Hematopoietic multipotent progenitor cell treated with erythropoietin and hydrocortisone succinate and interleukin-3 and kit ligand, for 4 days (in vitro differentiated cells): ENCODE results near the gene PATZ1.
"Not testable (repeated sequence)": the region's sequence is repeated elsewhere in the genome, so short reads cannot be mapped to it uniquely, and the experiment has no call there.

Experiments
- DNase-seq: peaks from one replicate; pipeline ENCODE4 v3.0.0-alpha.2; 2015

The PATZ1 gene

DNA sequence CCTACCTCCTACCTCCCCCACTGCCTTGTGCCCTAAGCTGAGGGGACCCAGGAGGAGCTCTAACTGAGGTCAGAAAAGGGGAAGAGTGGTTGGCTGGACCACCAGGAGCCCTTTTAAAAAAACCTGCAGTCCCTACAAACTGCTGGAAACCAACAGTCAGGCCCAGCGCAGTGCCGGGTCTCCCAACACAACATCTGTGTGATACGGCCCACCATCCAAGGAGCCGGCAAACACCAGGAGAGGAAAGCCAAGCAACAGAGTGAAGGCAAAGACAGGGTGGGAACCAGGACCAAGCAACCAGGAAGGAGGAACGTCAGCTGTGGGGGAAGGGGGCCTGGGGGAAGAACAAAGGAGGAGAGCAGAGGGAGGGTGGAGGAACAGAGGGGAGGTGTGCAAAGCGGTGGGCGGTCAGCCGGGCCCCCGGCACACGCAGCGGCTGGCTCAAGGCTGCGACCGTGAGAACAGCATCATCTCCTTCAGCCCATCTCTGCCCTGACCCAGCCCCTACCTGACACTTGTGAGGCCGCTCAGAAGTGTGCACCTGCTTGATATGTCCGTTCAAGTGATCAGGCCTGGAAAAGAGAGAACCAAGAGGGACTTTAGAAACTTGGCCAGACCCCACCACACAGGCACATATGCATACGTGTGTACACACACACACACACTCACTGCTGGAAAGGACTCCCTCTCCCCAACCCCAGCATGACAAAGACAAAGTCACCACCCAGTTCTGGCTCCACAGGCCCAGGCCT, 3.6 kb downstream of the PATZ1 start:
- DNase-seq: no peak

DNA sequence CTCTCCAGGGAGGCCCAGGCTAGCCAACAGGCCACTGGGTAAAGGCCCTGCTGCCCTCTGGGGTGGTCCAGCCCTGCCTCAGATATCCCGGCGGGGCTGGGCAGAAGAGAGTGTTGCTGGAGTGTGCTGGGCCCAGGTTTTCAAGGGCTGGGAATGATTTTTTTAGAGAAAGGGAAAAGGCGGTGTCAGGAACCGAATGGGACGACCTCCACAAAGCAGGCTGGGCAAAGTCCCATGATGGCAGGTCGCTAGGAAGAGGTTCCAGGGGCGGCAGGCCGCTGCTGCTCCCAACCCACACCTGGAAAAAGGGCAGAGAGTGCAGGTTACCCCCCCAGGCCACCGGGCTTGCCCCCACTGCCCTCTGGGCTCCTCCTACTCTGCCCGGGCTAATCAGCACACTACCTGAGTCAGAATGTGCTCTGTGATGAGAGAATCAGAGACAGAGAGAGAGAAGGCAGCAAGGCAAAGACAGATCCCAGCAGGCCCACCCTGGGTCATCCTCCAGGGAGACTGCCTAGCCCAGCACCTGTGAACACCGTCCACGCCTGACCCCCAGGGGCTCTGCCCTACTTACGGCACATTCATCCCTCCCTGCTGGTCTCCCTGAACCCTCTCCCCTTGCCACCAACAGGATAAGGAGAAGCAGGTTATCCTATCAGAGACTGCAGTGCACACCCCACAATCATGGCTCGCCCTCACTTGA, 4.6 kb downstream of the PATZ1 start:
- no peak for DNase-seq

DNA sequence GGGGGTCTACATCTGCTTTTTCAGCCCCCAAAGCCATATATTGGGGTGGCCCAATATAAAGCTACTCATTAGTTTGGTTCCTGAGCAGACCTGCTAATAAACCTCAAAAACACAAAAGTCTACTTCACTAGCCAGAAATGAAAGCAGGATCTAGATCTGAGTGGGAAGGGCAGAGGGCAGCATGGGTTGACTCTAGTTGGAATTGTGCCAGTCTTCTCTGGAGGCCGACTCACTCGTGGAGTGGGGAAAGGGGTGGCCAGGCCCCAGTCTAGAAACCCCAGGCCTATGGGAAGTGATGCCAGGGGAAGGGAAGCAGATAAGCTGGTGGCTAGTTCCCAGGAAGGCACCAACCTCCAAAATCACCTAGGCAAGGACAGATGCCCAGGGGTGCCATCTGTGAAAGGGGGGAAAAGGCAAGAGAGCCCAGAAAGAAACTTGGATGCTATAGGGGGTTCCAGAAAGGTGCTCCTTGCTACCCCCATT, 5.3 kb downstream of the PATZ1 start:
- DNase-seq: no peak

- no peak for DNase-seq
These were observed 5.8 kb downstream of the PATZ1 start for GRCh38 chr22:31340360-31340759.

- DNase-seq: no peak
These were observed 6.9 kb downstream of the PATZ1 start for GRCh38 chr22:31339148-31339832.

DNA sequence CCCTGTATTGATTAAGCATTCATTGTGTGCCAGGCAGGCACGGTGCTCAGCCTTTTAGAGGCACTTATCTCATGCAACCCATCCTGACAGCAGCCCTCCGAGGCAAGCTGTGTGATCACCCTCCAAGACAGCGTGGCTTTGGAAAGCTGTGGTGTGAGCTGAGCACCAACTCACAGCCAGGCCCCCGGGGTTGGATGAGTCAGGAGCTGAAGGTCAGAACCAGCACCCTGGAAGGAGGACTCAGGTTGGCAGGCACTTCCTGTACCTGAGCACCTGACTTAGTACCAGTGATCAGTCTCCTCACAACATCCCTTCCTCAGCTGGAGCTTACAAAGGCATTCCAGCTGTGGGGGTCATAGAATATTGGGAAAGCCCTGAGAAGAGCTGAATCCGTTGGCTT, 9.0 kb downstream of the PATZ1 start:
- DNase-seq: no peak

GRCh38 chr22:31334329-31334728, 11.8 kb downstream of the PATZ1 start:
- DNase-seq: no peak

GRCh38 chr22:31333641-31334040, 12.5 kb downstream of the PATZ1 start:
- DNase-seq: no peak

GRCh38 chr22:31332886-31333285, 13.3 kb downstream of the PATZ1 start:
- no peak for DNase-seq

GRCh38 chr22:31332010-31332409, 14.1 kb downstream of the PATZ1 start:
- DNase-seq: no peak

DNA sequence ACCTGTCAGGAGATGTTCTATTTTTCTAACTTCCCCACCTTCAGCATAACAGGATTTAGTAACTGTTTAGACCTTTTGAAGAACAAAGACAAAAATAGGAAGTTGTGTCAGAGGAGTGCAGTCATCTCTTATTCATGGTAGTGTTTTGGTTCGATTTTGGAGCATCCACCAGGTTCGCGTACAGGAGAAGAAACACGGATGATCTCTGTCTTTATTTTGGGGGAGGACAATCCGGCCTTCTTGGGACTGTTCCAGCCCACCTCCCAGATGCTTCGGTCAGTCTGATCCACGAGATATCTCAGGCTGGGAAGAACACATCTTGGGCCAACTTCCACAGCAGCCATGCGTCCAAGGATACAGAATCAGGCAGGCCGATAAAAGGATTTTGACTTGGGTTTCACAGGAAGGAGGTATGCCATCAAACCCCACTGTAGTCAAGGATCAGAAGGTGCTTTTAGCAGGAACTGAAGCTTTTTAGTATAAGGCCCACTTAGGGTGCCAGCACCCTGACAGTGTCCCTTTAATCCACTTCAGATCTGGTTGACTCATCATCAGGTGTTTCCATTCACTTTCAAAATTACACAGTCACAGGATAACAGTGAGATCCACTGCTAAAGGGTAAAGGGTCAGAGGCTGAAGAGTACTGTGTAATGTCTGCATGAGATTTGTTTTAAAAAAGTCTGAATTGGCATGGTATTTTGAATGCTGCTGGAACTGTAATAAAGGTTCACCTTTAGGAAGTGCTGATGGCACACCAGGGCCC, 16.5 kb downstream of the PATZ1 start:
- DNase-seq: no peak

DNA sequence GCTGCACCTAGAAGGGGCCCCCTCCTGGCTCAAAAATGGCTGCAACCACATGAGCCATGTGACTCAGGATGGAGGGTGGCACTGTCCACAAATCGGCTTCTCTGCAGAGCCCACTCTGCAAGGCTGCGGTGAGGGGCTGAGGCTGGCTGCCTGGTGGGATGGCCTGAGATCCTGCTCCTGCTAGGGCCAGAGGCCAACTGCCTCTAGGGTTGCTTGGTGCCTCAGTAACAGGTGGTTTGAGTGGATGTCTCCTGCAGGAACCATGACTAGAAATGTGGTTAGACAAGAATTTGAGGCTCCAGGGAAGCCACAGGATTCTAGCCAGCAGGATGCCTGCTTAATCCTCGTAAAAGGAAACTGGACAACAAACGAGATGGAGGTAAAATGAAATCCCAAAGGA, 17.1 kb downstream of the PATZ1 start:
- DNase-seq: no peak

- no peak for DNase-seq
These were observed 17.6 kb downstream of the PATZ1 start for GRCh38 chr22:31328544-31328960.

- no peak for DNase-seq
These were observed 18.2 kb downstream of the PATZ1 start for GRCh38 chr22:31327806-31328543.

GRCh38 chr22:31326877-31327276, 19.3 kb downstream of the PATZ1 start:
- DNase-seq: no peak

DNA sequence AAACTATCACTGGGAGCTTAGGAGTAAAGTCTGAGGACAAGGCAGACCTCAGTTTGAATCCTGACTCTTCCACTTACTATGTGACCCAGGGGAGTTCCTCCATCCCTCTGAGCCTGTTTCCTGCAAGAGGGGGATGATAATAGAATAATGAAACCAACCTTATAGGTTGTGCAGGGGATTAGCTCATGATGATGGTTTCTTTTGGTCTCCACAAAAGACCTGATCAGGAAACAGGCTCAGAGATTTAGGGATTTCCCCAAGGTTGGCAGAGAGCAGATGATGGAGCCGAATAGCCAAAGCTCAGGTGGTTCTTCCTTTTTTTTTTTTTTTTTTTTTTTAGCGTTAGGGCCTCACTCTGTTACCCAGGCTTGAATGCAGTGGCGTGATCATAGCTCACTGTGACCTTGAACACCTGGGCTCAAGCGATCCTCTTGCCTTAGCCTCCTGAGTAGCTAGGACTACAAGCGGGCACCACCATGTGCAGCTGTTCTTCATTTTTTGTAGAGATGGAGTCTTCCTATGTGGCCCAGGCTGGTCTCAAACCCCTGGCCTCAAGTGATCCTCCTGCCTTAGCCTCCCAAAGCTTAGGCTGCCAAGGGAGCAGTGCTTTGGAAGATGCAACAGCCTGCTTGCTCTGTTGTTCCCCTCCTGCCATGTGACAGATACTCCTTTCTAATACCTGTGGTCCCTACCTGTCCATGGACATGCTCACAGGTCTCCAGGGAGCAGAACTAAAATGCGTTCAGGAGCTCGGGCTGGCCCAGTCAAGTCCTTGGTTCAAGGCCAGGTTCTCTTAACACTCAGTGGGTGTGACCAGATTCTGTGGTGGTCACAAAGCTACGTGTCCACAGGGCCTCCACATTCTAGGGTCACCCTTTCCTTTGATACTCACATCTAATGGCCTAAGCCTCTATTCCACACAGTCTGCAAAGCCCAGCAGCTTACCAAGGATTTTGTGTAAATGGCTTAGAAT, 22.3 kb downstream of the PATZ1 start:
- DNase-seq: no peak

- no peak for DNase-seq
These were observed 24.7 kb downstream of the PATZ1 start for GRCh38 chr22:31321421-31321820.

GRCh38 chr22:31314220-31314619, 31.9 kb downstream of the PATZ1 start:
- DNase-seq: not testable (repeated sequence)

- peak; percentile 67 for DNase-seq
These were observed 32.6 kb downstream of the PATZ1 start for GRCh38 chr22:31313366-31314147.

DNA sequence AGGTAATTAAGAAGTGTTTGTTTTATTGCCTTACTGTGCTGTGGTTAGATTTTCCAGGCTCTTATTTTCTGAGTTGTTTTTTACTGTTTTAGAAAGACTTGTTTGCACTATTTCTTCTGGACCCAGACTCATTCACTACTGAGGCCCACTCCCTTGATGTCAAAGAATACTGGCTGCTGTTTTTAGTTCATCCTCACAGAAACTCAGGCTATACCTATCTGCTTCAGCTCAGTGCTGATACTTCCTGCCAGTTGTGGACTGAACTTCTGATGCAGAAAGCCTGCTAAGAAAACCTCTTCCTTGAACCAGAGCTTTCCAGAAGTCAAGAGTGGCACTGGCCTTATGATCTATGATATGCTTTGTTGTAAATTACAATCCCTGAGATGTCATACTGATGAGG, 38.0 kb downstream of the PATZ1 start:
- no peak for DNase-seq
